ENCODE data around the gene FOXO1.

DNA sequence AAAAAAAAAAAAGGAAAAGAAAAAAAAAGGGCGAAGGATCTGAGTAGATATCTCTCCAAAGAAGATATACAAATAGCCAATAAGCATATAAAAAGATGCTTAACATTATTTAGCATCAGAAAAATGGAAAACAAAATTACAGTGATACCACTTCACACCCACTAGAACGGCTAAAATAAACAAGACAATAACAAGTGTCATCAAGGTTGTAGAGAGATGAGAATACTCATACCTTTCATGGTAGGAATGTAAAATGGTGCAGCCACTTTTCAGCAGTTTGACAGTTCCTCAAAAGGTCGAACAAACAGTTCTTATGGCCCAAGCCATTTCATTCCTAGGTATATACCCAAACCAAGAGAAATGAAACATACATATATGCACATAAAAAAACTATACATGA is 33.5 kb downstream of the FOXO1 start:
- TF ChIP-seq EZH2 (IDR thresholded peaks at IDR 0.05; ENCODE audit: low read length, missing control alignments): no peak
- TF ChIP-seq, protein P1, sequence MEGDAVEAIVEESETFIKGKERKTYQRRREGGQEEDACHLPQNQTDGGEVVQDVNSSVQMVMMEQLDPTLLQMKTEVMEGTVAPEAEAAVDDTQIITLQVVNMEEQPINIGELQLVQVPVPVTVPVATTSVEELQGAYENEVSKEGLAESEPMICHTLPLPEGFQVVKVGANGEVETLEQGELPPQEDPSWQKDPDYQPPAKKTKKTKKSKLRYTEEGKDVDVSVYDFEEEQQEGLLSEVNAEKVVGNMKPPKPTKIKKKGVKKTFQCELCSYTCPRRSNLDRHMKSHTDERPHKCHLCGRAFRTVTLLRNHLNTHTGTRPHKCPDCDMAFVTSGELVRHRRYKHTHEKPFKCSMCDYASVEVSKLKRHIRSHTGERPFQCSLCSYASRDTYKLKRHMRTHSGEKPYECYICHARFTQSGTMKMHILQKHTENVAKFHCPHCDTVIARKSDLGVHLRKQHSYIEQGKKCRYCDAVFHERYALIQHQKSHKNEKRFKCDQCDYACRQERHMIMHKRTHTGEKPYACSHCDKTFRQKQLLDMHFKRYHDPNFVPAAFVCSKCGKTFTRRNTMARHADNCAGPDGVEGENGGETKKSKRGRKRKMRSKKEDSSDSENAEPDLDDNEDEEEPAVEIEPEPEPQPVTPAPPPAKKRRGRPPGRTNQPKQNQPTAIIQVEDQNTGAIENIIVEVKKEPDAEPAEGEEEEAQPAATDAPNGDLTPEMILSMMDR (conservative IDR thresholded peaks at IDR 0.05 in 1 of 2, IDR thresholded peaks at IDR 0.05 in 1 of 2; ENCODE audit: low read depth in 1 of 2, low read length in 2 of 2): no peak
